GM18498 (cell line): ENCODE data around the gene SLC6A13.
"Not testable (repeated sequence)": the region's sequence is repeated elsewhere in the genome, so short reads cannot be mapped to it uniquely, and the experiment has no call there.

ENCODE experiments used
- ATAC-seq: cut with Tn5 transposase; IDR thresholded peaks from one replicate; pipeline ENCODE4 v1.9.1; 2021; ENCODE audit warnings: mild to moderate bottlenecking, moderate library complexity; ENCODE audit not compliant: unreplicated experiment

Gene SLC6A13

DNA sequence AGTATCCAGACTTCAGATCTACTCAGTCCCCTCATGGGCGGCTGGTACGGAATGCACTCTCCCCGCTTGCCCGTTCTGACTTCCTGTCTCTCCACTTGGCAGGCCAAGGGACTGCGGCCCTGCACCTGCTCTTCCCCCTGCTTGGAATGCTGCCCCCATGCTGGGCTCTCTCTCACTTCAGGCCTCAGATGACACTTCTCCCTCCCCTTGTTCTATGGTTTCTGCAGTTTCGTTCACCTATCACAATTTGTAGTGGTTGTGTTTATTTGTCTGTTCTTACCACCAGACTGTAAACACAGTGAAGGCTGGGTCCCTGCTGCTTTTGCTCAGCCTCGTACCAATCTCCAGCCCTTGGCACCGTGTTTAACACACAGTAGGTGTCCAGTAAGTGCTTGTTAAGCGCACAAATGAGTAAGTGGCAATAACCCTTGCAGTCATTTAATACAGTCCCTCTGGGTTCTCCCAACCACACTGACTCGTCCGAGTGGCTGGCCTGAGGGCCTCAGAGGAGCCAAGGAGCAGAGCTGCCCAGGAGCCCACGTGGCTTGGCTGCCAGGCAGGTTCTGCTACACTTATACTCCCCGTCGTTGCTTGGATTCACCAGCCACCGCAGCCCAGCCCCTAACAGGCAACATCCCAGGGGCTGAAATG, 60.4 kb downstream of the SLC6A13 start:
- ATAC-seq, result no peak

DNA sequence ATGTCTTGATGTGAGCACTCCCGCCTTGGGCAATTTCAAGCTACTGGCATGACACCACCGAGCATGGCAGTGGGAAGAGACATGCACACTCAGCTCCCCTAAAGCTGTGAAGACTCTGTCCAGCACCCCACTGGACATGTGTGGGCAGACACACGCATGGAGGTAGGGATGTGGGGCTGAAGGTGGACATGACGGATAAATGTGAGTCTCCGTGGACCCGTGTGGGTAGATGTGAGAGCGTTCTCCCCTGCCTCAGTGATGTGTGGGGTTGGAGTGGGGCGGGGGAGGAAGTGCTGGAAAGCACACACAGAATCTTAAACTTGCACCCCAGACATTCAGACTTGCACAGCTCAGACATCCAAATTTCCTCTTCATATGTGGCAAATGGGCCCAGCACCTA, 61.3 kb downstream of the SLC6A13 start:
- no peak for ATAC-seq

DNA sequence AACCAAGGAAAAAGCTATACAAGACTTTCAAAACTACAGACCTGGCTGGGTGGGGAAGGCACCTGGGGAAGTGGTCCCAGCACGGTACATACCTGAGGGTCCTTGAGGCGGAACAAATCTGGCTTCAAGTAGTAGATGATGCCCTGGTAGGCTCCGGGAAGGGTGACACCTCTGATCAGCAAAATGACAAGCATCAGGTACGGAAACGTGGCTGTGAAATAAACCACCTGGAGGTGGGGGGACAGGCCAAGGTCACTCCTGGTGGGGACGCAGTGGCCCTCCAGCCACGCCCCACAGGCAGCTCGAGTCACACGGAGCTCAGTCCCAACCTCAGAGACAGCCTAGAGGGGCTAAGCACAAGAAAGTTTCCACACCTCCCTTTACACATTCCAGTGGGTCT, 63.9 kb downstream of the SLC6A13 start:
- no peak for ATAC-seq

DNA sequence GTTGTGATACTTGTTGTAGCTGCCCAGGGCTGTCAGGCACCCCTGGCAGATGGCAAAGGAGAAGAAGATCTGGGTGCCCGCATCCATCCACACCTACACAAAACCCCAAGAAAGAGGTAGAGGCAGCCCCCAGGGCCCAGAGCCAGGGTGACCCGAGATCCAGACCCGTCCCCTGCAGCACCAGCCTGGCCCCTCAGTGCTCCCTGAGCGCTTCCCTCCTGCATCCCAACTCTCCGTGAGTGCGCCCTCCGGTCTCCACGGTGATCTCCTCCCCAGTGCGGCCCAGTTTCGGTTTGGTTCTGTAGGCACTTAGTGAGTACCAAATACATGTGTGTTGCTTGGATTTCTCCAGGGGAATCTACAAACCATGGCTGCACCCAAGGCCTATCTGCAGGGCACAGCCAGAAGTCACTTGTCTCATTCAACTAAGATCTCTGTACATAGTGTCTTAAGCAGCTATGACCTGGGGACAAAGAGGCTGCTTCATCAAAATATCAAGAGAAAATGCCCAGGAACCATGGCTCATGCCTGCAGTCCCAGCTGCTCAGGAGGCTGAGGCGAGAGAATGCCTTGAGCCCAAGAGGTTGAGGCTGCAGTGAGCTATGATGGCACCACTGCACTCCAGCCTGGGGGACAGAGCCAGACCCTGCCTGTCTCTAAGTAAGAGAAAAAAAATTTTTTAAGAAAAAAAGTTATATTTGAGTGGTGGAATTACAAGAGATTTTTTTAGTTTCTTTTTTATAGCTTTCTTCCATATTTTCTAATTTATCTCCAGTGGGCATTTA, 64.5 kb downstream of the SLC6A13 start:
- ATAC-seq, result no peak

DNA sequence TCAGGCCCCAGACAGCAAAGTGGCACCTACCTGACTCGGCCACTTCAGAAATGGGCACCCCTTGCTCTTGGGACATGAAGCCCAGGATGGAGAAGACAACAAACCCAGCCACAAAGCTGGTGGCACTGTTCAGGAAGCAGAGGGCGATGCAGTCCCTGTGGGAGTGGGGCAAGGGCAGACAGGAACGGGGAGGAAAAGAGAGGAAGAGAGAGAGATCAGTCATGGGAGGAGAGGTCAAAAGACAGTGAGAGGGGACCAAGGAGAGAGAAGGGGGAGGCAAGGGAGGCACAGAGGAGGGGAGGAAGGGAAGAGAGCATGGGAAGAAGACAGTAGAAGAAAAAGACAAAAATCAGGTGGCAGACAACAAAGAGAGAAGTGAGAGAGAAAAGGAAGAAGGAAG, 65.3 kb downstream of the SLC6A13 start:
- ATAC-seq, result no peak

DNA sequence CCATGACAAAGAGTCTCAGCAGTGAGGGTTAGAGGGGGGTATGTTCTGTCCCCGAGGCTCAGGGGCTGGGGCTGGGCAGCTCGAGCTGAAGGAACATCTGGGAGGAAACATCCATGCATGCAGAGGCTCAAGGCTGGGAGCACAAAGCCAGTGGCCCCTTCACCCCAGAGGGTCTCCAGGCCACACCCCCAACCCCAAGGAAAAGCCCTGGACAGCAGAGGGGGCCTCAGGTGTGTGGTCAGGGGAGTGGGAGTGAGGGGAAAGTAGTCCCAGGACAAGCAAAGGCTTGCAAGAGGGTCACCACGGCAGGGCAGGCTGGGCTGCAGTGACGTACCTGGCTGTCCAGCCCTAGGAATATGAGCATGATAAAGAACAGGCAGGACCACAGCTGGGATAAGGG, 66.2 kb downstream of the SLC6A13 start:
- no peak for ATAC-seq

DNA sequence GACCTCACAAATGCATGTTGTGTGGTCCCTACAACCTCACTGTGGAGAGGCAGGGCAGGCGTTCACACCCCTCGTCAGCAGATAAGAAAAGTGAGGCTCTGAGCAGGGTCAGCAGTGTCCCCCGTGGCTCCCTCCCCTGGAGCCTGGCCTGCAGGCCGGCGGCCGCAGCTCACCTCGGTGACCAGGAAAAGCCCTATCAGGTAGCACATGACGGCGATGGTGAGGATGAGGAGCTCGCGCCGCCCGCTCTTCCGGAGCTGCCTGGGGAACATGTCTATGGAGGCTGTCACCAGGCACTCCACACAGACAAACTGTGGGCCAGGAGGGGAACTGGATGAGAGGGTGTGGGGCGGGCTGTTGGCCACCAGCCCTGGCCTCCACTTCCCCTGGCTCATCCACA, 66.7 kb downstream of the SLC6A13 start:
- ATAC-seq, result no peak

DNA sequence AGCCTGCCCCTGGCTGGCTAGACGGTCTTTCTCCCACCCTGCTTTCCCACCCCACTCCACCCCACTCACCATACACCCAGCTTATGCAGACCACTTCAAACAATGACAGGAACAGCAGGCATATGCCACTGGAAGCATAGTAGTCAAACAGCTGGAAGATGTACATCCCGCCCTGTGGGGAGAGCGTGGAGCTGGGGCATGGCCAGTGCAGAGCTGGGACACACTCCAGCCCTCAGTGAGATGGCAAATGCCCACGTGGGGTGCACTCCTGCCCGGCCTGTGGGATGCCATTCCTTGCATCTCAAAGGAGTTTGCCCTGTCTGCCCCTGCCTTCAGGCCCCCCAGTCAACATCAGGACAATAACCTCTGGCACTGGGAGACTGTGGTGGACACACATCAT, 67.5 kb downstream of the SLC6A13 start:
- ATAC-seq, result no peak

DNA sequence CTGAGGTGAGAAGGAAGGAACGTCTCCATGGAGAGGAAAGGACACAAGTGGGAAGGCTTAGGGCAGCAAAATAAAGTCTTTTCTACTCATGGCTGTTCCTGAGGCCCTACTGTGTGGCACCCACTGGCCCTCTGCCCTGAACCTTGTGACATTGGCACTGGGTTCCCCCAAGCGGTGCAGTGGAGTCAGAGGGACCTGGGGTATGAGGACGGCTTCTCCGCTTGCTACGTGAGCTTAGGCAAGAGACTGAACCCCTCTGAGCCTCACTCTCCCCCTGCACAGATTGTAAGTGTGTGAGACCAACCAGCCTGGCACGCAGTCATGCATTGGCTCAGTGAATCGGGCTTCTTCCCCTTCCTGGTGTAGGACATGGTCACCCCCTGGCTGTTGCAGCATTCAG, 68.4 kb downstream of the SLC6A13 start:
- ATAC-seq, result no peak

DNA sequence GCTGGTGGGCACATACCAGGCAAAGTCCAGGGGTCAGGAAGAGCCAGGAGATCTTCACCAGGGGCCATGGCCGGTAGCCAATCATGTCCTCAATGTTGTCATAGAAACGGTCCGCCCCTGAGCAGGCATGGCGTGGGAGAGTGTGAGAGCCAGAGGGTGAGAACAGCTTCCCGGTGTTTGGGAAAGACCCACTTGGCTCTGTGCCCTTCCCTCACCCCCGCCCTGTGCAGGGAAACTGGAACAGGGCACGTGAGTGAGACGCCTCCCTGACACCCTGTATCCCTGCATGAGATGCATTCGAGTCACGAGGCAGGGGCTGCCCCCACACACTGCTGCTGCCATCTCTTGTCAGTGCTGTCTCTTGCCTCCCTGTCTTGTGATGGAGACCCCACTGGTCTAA, 69.4 kb downstream of the SLC6A13 start:
- ATAC-seq, result no peak

DNA sequence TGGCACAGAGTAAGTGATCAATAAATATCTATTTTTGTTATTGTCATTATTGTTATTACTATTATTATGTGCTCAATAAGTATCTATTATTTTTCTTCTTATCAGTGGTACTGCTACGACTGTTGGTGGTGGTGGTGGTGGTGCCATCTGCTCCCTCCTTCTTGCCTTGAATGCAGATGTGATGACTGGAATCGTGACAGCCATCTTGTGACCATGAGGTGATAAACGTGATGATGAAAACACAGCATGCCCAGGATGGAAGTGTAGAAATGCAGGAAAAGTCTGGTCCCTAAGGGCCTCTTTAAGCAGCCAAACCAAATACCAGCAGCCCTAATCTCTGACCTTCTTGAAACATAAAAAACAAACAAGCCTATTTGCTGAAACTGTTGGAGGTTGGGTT, 71.1 kb downstream of the SLC6A13 start:
- no peak for ATAC-seq

DNA sequence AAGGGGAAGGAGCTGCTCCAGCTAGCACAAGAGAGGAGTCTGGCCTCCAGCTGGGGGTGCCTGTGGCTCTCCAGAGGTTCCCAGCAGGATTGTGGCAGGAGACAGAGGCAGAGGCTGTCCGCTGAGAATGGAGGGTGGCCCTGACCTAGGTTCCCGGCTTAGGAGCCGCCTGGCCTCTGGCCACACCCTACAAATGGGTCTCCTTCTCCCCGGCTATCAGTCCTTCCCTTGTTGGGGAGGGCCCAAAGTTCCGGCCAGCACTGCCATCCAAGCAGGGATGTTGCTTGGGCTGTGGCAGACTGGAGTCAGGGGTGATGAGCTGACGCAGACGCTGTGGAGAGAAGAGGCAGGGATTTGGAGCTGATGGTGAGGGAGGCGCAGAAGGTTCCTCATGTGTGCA, 71.8 kb downstream of the SLC6A13 start:
- ATAC-seq, result no peak

DNA sequence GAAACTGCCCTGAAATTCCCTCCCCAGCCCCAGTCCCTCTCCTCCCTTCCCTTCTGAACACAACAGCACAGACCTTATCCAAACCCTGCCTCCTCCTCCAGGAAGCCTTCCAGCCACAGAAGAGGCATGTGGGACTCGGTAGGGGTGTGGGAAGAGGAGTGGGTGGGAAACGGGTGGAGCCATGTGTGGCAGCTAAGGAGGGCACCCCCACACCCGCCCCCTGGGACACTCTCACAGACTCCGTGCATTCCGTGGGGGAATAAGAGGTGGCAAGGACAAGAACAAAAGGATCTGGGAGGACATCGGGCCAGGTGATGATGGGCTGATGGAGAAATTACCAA, 73.0 kb downstream of the SLC6A13 start:
- no peak for ATAC-seq

DNA sequence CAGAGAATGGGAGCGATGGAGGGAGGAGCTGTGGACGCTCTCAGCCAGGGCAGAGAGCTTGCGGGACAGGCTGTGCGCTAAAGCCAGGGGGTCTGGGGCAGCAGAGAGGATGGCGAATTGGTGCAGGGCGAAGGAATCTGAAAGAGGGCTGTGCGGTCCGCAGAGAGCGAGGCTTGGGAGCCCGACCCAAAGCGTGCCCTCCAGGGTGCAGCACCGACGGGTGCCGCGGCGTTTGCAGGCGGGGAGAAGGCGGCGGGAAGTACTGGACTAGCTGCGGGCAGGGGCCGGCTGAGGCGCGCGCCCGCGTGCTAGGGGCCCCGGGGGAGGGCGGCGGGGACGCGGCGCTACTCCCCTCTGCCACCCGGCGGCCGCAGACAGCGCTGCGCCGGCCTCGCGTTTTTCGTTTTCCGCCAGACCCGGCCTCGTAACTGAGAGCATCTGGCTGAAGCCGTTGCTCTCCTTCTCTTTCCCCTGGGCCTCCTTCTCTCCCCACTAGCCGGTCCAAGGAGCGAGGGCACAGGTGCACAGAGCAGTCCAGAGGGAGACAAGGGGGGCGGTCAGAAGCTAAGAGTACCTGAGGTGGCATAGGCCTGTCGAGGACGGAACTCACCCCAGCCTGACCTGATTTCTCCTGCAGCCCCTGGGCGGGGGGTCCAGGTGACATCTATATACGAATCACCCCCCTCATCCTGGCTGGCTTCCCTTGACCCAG, 73.6 kb downstream of the SLC6A13 start:
- ATAC-seq, result no peak

DNA sequence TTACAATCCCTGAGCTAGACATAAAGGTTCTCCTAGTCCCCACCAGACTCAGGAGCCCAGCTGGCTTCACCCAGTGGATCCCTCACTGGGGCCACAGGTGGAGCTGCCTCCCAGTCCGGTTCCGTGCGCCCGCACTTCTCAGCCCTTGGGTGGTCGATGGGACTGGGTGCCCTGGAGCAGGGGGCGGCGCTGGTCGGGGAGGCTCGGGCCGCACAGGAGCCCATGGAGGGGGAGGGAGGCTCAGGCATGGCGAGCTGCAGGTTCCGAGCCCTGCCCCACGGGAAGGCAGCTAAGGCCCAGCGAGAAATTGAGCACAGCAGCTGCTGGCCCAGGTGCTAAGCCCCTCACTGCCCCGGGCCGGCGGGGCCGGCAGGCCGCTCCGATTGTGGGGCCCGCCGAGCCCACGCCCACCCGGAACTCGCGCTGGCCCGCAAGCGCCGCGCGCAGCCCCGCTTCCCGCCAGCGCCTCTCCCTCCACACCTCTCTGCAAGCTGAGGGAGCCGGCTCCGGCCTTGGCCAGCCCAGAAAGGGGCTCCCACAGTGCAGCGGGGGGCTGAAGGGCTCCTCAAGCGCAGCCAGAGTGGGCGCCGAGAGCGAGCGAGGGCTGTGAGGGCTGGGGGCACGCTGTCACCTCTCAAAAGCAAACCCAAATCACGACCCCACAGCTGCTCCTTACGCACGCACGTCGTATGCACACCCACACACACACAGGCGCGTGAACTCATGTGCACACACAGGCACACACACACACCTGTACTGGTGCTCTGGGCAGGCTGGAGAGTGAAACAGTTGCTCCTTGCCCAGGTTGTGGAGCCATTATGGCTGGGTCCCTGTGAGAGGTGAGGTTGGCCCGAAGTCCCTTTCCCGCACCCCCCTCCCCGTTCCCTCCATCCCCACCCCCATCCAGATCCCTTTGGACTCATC, 74.4 kb downstream of the SLC6A13 start:
- not testable (repeated sequence) for ATAC-seq

DNA sequence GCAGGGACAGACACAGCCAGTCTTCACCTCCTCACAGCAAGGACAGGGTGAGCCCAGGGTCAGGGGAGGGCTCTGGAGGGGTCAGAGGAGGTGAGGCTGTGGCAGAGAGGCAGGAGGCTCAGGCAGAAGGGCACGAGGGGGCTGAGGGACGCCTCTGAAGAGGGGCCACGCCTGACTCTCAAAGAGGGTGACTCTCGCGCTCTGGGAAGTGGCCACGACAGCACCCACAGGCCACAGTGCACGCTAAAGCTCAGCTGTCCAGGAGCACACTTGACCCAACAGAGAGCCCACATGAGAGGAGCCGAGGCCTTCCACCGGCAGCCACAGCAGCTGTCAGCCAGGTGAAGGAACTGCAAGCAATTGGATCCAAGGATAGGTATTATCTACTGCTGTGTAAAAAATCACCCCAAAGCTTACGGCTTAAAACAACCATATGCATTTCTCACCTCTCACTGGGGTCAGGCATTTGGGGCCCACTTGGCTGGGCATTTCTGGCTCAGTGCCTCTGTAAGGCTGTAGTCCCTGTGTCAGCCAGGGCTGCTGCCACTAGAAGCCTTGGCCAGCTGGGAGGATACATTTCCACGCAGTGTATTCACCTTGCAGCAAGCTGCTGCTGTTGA, 76.5 kb downstream of the SLC6A13 start:
- ATAC-seq, result no peak

DNA sequence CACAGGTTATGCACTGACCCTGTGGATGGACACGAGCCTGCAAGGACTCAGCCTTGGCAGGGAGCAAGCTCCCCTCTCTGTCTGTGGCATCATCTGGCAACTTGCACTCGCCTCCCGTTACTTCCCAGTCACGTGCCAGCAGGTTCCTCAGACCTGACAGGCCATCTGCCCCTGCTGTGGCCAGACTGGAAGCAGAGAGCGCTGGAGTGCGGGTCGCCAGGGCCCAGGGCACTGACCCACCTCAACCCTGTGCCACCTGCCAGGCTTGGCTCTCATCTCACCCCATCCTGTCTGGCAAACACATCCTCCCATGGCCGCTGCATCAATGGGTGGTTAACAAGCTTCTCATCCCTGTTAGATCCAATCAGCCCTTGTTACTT, 77.1 kb downstream of the SLC6A13 start:
- ATAC-seq, result no peak

DNA sequence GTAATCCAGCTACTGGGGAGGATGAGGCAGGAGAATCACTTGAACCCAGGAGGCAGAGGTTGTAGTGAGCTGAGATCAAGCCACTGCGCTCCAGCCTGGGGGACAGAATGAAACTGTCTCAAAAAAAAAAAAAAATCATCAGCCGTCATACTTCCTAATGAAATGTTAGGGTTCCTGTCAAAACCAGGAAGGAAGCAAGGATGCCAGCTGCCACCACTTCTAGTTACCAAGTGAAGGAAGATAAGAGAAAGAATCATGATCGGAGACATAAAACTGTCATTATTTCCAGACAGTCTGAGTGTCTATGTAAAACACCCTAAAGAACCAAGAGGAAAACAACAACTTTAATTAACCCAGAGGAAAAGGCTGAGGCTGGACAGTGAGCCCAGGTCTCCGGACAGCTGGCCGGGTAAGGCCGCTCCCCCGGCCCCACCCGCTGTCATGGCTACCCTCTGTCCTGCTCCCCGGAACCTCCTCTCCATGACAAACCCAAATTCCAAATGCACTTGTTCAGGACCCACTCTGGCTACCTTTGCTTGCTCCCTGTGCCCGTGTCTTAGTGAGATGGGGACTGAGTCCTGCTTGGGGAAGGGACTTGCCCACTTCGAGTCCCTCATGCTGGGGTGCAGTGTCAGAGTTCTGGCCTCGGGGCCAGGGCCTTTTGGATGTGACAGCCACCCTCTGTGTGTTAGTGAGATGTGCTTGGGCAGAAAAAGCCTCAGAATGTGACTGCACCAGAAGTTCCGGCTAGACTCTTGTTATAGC, 77.6 kb downstream of the SLC6A13 start:
- no peak for ATAC-seq

DNA sequence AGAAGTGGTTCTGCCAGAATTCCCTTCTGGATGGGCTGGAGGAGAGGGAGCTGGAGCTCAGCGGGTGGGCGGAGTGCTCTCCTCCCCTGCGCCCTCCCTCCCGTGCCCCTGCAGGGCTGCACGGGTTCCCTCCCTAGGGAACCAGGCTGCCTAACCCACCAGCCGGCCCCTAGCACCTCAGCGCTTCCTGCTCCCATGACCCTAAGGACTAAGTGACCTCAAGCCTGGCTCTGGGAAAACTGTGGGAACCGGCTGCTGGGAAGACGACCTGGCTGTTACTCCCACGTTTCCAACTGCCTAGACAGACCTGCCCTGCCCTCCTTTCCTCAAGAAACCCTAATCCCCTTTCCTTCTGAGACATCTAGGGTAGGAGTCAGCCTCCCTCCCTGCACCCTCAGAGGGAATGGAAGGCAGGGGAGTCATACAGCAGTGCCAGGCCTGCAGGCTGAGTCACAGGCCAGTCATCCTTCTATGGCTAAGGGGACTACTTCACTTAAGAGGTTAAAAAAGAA, 80.2 kb downstream of the SLC6A13 start:
- no peak for ATAC-seq

DNA sequence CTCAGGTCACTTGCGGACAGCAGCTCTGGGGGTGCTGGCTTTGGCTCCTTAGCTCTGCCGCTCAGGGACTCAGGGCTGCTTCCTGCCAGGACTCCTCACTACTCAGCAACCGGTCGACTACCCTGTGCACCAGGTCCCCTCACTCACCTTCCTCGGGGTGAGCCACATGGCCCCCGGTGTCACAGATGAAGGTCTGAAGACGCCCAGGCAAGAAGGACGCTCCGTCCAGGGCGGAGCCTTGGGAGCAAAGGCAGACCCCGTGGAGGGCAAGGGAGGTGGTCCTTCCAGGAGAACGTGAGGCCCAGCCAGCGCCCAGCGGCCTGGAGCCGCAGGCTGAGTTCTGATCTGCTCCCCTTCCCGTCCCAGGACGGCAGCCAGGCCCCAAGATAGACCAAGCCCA, 80.7 kb downstream of the SLC6A13 start:
- ATAC-seq, result no peak
